ENCODE data around the gene DGKE.
A peak's percentile ranks its signal among the peaks of the same experiment; 100 is the strongest.

Gene DGKE

DNA sequence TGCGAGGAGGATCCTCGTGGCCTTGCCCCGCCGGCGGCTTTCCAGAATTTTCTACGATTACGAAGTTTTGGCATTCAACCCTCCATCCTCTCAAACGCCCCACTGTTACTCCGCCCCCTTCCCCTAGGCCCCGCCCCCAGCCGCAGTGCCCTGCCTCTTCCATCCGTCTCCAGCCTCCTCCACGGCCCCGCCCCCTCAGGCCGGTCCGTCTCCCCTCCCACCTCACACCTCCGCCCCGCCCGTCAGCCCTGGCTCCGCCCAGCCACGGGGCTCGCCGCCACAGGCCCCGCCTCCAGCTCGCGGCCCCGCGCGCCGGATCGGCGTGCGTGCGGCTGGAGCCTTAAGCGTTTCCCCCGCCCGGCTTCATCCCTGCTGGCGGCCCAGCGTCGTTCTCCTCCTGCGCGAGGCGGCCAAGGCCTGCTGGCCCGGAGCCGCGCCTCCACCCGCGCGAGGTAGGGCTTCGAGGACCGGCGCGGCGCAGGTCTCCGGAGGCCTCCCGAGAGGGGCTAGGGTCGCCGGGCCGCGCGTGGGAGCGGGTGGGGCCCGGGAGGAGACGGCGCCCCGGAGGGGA, at the start of gene DGKE, which contains the start of gene C17orf67:
DGKE (plus strand) TSS at position 343 of the 571 bp plus-strand sequence. CDS start 645 bp downstream, outside the sequence.
C17orf67 (minus strand) TSS at position 112 of the 571 bp plus-strand sequence. CDS start 18,110 bp downstream, outside the sequence.
- peak; percentile 97 for DNase-seq (ENCODE audit: low read depth)

DNA sequence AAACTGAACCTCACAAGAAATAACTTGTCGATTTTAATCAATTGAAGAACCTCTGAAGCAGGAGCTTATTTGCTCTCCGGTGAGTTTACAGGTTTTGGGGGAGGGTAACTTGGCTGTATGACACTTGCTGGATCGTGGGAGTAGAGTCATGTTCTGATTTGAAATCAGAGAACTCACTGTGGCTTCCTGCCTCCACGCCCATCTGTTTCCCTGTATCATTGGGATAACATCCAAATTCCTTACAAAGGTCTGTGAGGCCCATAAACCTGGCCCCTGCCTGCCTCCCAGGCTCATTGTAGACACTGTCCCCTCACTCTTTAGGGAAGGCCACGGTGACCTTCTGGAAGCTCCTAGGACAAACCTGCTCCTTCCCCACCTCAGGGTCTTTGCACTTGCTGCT, 48.5 kb upstream of the DGKE start:
- no peak for DNase-seq (ENCODE audit: low read depth)

DNA sequence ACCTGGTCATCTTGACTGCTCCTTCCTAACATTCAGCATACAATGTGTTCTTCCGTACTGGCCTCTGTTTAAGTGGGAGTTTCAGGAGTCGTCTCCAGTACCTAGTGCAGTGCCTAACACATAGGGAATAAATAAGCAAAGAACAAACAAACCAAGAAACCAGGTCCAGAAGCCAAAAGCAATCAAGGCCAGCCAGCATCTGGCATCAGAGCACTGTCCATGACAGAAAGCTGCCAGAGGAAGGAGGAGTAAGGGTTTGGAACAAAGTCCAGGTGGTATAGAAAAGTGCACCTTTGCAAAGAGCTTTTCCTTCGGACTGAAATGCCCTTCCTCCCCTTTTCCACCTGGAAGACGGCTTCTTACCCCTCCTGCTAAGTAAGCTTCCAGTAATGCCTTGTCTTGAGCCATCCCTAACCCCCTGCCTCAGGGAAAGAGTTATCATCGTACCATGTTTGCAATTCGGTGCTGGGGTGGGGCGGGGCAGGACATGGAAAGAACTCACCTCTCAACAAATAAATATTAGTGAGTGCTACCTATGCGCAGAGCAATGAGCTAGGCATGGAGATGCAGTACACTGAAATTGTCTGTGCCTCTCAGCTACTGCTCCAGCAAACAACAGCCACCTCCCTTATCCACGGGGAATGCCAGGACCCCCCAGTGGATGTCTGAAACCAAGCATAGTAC, 47.8 kb upstream of the DGKE start:
- DNase-seq (ENCODE audit: low read depth) = no peak

DNA sequence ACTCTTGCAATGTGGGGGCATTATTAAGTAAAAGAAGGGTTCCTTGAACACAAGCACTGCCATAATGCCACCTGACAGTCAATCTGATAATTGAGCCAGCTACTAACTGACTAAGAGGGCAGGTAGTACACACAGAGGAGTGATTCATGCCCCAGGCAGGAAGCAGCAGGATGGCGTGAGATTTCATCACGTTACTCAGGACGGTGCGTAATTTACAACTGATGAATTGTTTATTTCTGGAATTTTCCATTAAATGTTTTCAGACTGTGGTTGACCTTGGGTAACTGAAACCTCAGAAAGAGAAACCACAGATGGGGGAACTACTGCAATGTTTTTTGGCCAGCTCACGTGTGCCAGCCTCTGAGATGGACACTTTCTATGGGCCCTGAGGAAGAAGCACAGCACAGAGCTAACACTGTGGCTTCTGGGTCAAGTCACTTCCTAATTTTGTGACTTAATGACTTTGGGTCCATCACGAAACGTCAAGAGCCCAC, 46.9 kb upstream of the DGKE start:
- DNase-seq (ENCODE audit: low read depth) = no peak

DNA sequence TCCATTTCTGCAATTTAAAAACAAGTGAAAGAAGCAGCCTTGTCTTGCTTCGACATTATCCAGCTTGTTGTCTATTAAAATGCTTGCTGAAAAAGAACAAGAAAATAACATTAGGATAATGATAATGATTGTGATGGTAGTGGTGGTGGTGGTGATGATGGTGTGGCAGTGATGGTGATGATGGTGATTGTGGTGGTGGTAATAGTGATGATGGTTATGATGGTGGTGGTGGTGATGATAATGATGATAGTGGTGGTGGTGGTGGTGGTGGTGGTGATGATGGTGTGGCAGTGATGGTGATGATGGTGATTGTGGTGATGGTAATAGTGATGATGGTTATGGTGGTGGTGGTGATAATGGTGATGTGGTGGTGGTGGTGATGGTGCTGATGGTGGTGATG, 41.7 kb upstream of the DGKE start:
- no peak for DNase-seq (ENCODE audit: low read depth)

DNA sequence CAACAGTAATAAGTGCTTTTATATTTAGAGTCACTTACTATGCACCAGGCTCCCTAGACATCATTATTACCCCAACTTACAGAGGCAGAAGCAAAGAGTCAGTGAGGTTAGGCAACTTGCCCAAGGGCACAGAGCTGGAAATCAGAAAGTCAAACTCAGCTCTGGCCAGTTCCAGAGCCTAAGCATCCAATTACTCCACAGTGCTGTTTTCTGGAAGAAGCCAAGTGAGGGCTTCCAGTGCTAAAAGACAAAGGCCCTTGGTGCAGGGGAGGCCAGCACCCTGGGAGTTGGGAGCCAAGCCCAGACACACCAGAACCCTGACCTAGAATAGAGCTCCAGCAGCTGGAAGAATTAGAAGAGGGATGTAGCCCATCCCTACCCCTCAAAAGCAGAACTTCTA, 40.4 kb upstream of the DGKE start:
- DNase-seq (ENCODE audit: low read depth) = no peak

DNA sequence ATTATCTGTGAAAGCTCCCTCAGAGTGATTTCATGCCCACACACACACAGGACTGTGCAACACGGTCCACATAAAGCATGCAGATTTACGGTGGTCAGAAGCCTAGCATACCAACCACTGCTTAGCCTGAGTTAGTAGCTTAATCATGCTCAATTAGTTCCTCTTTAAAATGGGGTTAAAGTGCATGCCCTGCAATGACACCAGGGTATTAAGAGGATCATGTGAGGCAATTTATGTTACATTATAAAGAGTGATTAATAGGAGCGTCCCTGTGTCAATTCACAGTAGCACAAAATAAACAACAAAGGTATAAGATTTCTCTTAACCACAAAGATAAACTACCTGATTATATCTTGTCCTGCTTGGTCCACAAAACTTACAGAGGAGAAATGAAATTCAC, 40.0 kb upstream of the DGKE start:
- no peak for DNase-seq (ENCODE audit: low read depth)

DNA sequence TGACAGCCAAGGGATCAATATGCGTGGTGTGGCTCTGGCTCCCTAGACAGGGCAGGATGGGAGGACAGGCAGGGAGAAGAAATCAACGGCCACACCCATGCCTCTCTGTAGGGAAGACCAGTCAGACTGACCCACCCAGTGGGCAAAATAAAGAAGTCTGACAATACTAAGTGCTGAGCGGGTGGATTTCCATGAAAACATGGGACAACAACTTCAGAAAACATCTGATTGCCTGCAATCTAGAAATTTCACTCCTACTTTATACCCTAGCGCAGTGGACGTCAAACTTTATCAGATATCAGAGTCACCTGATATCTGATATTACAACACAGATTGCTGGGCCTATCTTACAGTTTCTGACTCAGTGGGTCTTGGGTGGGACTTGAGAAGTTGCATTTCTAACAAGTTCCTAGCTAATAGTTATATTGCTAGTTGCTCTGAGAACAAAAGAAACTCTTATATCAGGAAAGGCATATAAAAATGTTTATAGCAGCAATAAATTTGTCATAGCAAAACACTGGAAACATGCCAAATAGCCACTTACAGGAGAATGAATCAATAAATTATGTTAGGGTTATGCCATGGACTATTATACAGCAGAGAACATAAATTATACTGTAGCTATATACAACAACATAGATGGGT, 38.6 kb upstream of the DGKE start:
- no peak for DNase-seq (ENCODE audit: low read depth)

DNA sequence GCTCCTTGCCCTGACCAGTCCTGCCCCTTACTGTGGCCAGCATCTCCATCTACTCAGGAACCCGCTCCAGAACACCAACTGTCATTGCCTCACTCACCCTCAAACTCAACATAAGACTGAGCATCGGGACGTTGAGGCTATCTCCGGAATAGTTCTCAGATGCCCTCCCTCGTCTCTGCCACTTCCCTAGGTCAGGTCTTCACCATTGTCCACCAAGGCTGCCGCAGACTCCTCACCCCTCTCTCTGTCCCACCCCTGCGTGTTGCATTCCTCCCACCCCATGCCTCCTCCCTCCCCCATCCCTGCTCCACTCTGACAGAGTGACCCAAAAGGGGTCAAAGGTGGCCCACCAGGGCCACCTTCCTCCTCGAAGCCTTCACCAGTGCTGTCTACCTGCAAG, 37.4 kb upstream of the DGKE start:
- DNase-seq (ENCODE audit: low read depth) = no peak

DNA sequence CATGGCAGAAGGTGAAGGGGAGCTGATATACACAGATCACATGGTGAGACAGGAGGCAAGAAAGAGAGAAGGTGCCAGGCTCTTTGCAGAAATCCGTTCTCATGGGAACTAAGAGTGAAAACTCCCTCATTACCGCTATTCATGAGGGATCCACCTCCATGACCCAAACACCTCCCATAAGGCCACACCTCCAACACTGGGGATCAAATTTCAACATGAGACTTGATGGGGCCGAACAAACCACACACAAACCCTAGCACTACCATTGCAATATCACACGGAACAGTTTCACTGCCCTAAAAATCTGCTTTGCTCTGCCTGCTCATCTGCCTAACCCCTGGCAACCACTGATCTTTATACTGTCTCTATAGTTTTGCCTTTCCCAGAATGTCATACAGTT, 35.0 kb upstream of the DGKE start:
- DNase-seq (ENCODE audit: low read depth) = no peak

DNA sequence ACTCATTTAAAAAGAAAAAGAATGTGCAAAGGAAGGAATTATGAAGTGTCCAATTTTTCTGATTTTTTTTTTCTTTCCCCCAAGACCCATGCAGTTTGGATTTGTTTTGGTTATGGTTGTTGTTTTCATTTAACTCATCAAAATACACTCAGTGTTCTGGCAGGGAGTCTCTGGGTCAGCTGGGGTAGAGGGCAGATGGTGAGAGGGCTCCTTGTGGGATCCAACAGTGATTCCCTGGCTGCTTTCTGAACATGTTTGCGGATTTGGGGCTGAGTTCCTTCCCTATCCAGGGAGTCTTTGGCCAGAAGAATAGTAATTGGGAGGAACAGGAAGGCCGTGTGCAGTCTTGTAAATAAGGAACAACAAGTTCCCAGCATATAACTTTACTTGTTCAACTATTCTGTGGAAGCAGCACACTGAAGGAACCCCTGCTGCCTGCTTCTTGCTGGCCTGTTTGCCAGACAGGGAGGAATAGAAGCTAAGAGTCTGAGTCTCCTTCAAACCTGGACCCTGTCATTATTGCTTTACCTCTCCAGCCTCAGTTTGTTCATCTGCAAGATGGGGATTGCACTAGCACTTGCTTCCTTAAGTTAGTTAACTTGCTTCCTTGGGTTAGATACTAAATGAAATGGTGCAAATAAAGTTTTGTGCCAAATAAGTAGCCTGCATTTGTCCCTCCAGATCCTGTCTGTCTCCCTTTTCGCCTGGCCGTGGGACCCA, 32.3 kb upstream of the DGKE start:
- DNase-seq (ENCODE audit: low read depth) = no peak

DNA sequence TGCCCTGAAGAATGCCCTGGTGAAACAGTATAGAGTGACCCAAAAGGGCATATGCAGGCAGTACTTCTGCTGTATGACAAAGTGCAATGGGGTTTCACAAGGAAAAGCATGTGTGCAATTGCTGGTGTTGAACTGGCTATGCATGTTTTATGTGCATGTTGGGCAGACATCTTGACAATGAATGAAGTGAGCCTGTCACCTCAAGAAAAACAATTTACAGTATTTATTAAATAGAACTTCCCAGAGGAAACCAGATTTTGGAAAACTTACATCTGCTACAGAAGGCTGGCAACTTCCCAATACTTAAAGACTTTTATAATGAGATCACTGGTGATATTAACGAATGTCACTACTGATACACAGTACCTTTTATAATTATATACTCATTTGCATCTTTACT, 30.9 kb upstream of the DGKE start:
- no peak for DNase-seq (ENCODE audit: low read depth)

DNA sequence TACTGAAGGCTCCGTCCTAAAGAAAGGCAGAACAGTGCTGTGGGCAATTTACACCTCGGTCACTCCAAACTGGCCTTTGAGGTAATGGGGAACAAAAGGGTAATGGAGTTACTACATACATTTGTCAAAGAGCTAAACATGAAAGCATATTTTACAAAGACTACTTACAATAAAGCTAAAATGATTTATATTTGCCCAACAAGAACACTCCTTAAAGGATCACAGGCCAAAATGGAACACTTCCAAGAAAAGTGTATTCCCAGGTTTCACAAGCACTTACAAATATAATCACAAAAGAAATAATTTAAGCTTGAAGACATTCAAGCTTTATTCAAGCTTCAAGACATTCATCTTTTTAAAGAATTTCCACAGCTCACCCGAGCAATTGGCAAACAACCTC, 29.5 kb upstream of the DGKE start:
- DNase-seq (ENCODE audit: low read depth) = no peak

DNA sequence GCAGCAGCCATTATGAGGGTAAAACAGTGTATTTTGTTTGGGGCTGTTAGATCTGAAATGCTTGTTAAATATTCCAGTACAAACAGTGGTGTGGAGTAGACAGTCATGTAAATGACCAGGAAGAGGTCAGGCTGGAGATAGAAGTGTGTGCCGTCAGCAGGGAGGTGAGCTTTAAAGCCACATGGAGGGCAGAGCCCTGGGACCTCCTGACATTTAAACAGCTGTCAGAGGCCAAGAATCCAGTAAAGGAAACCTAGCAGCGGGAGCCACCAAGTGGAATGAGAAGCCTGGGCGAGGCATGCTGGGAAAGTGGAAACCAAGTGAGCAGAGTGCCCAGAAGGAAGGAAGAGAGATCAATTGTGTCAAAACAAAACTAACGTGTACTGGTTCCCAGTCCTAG, 27.0 kb upstream of the DGKE start:
- no peak for DNase-seq (ENCODE audit: low read depth)

DNA sequence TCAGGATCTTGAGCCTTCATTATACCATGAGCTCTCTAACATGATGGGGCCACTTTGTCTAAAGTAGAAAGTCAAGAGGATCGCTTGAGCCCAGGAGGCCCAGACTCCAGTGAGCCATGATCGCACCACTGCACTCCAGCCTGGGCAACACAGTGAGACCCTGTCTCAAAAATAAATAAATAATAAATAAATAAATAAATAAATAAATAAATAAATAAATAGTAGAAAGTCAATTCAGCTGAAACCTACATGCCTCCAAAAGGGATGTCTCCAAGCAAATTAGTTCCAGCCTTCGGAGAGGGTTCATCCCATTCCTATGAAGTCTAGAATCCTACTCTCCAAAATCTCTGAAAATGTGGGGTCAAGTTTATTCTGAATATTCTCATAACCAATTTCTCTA, 26.2 kb upstream of the DGKE start:
- no peak for DNase-seq (ENCODE audit: low read depth)

DNA sequence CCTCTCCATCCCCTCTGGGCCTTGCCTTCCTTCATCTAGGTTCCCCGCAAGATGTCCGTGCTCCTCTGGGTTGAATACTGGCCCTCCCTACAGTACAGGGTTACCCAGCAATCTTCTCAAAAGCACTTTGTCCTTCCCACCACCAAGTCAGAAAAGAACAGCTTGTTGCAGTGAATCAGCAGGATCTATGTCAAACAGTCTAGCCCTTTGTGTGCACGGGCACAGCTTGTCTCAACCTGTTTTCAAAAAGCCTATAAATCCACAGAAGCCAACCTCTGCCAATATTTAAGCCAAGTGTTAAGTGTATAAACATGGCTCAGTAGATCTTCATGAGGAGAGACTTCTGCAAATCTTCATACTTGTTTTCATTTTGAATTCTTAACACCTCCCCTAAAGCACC, 25.4 kb upstream of the DGKE start:
- no peak for DNase-seq (ENCODE audit: low read depth)

DNA sequence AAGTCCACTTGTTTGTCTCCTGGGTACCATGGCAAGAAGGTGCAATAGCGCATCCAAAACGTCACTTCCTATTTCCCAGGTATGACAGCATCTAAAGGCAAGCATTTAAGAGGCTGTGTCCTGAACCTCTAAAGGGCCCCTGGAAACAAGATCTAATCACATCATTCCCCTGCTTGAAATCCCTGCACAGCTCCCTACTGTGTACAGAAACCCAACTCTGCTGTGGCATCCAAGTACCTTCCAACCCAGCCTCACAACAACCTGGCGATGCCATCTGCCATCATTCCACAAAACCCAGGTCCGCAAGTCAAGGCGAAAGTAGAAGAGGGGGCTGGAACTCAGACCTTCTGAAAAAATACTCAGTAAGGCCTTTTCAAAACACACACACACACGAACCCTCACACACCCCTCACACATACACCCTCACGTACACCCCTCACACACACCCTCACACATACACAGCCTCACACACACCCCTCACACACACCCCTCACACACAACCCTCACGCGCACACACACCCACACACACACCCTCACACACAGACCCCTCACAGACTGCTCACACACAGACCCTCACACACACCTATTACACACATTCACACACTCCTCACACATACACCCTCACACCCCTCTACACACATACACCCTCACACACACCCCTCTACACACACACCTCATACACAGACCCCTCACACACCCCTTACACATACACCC, 24.7 kb upstream of the DGKE start:
- DNase-seq (ENCODE audit: low read depth) = no peak

DNA sequence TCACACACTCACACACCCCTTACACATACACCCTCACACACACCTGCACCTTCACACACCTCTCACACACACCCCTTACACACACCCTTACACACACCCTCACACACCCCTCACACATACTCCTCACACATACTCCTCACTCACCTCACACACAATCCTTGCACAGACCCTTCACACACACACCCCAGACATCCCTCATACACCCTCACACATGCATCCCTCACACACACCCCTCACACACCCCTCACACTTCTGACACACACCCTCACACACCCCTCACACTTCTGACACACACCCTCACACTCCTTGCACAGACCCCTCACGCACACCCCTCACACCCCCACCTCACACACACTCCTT, 24.2 kb upstream of the DGKE start:
- DNase-seq (ENCODE audit: low read depth) = no peak

DNA sequence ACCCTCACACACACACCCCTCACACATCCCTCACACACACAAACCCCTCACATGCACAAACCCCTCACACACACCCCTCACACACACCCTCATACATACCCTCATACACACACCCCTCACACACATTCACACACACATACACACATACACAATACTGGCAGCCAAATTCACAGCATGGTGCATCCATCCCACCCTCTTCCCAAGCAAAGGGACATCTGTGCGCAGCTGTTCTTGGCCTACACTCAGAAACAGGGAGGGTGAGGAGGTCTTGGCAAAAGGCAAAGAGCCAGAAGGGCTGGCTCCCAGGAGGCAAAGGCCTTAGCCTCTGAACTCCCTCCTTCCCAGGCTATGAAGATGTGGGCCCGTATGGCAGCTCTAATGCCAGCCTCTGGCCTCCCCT, 23.6 kb upstream of the DGKE start:
- no peak for DNase-seq (ENCODE audit: low read depth)

DNA sequence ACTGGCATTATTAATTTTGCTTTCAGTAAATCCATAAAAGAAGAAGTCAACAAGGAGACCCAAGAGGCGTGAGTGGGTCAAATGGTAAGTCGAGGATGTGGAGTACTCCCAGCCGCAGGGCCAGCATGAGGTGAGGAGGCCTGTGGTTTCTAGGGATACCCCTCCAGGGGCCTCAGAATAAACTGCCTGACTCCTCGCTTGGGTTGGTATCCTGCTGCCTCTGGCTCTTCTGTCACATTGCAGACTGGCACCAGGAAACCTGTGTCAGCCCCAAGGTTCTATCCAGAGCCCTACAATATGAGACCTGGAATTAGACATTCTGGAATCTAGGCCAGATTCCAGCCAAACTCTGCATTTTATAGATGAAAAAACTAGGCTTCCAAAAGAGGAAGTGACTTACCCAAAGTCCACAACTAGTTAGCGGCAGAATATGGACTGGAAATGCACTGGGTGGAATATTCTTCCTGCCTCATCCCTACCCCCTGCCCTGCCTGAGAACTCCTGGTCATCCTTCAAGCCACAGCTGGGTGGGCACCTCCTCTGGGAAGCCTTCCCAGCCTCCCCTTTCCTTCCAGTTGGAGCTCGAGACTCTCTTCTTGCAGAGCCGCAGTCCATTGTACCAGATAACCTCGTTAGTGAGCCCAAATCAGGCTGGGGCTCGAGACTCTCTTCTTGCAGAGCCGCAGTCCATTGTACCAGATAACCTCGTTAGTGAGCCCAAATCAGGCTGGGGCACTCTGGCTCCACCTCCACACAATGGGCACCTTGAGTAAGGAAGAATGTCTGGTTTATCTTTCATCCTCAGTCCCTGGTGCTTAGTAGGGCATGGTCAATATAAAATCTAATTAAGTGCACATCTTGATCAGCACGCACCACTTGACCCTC, 22.8 kb upstream of the DGKE start:
- DNase-seq (ENCODE audit: low read depth) = no peak

DNA sequence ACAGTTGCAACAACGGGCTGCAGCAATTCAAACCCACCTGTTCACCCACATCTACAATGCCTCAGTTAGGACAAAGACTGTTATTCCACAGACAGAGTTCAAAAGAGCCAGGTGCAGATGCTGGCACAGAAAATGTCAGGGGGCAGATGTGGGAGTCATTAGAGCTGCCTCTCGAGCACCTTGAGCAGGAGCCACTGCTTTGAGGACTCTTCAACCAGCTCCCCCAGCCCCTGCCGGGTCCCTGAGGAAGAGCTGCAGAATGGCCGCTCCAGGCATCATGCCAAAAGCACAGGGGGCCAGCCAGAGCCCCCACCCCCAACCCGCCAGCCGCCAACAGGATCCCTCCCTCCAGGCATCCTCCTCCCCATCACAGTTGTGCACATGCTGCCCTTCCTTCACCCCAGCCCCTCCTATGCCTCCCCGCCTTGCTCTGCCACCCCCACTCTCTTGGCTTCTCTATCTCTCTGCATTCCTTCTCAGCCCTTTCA, 21.0 kb upstream of the DGKE start:
- no peak for DNase-seq (ENCODE audit: low read depth)
